SK-N-SH treated with all-trans-retinoic acid at 6 μM for 48 hours (cell line): Measurements from ENCODE around the gene SHC1.

Experiments used
- ATAC-seq: fragments of 200-7000 bp; cut with Tn5 transposase; 3 replicates; pipeline ENCODE4 v1.9.1; 2020; ENCODE audit warnings: mild to moderate bottlenecking, moderate library complexity
- ARNTL ChIP-seq: fragments of 450-650 bp; formaldehyde crosslinking; IDR thresholded peaks from 2 replicates; pipeline ENCODE4 v1.5.0; 2020; ENCODE audit warnings: low read depth, mild to moderate bottlenecking, moderate library complexity, borderline replicate concordance
- CREB5 ChIP-seq: fragments of 250-450 bp; sonication (Bioruptor Pico); IDR thresholded peaks from 2 replicates; pipeline ENCODE4 v1.5.1; 2020; ENCODE audit warnings: low read depth, mild to moderate bottlenecking, moderate library complexity
- CSDC2 ChIP-seq: fragments of 250-450 bp; sonication (Bioruptor Pico); IDR thresholded peaks from 2 replicates; pipeline ENCODE4 v1.5.0; 2020; ENCODE audit warnings: mild to moderate bottlenecking, moderate library complexity
- CSRNP3 ChIP-seq: fragments of 250-450 bp; sonication (Bioruptor Pico); IDR thresholded peaks from 2 replicates; pipeline ENCODE4 v1.5.1; 2021; ENCODE audit warnings: mild to moderate bottlenecking, moderate library complexity
- ESRRG ChIP-seq: fragments of 250-450 bp; sonication (Bioruptor Pico); IDR thresholded peaks from 2 replicates; pipeline ENCODE4 v1.6.1; 2021; ENCODE audit warnings: mild to moderate bottlenecking
- GLIS3 ChIP-seq: fragments of 250-450 bp; sonication (Bioruptor Pico); IDR thresholded peaks from 2 replicates; pipeline ENCODE4 v1.5.0; 2020; ENCODE audit warnings: mild to moderate bottlenecking, moderate library complexity
- ISL1 ChIP-seq: fragments of 250-450 bp; sonication (Bioruptor Pico); IDR thresholded peaks from 2 replicates; pipeline ENCODE4 v2.1.2; 2022; ENCODE audit warnings: mild to moderate bottlenecking, moderate library complexity
- OSR1 ChIP-seq: fragments of 250-450 bp; sonication (Bioruptor Pico); IDR thresholded peaks from 2 replicates; pipeline ENCODE4 v1.8.0; 2022; ENCODE audit warnings: moderate library complexity, mild to moderate bottlenecking, inconsistent platforms
- PATZ1 ChIP-seq: fragments of 250-450 bp; sonication (Bioruptor Pico); IDR thresholded peaks from 2 replicates; pipeline ENCODE4 v1.8.0; 2020; ENCODE audit warnings: mild to moderate bottlenecking, moderate library complexity, borderline replicate concordance
- POU6F1 ChIP-seq: fragments of 250-450 bp; sonication (Bioruptor Pico); IDR thresholded peaks from 2 replicates; pipeline ENCODE4 v1.8.0; 2021; ENCODE audit warnings: low read depth, mild to moderate bottlenecking, moderate library complexity, borderline replicate concordance
- PPARA ChIP-seq: fragments of 250-450 bp; sonication (Bioruptor Pico); IDR thresholded peaks from 2 replicates; pipeline ENCODE4 v1.5.0; 2020; ENCODE audit warnings: mild to moderate bottlenecking, borderline replicate concordance
- RARB ChIP-seq: fragments of 250-450 bp; sonication (Bioruptor Pico); IDR thresholded peaks from 2 replicates; pipeline ENCODE4 v1.8.0; 2021; ENCODE audit warnings: mild to moderate bottlenecking, moderate library complexity
- TCF4 ChIP-seq: fragments of 250-450 bp; sonication (Bioruptor Pico); IDR thresholded peaks from 2 replicates; pipeline ENCODE4 v1.8.0; 2021; ENCODE audit warnings: mild to moderate bottlenecking, moderate library complexity, borderline replicate concordance
- TOX ChIP-seq: fragments of 250-450 bp; sonication (Bioruptor Pico); IDR thresholded peaks from 2 replicates; pipeline ENCODE4 v1.8.0; 2021; ENCODE audit warnings: mild to moderate bottlenecking, moderate library complexity, borderline replicate concordance
- TSHZ2 ChIP-seq: fragments of 250-450 bp; sonication (Bioruptor Pico); IDR thresholded peaks from 2 replicates; pipeline ENCODE4 v1.5.0; 2020; ENCODE audit warnings: mild to moderate bottlenecking, moderate library complexity
- ZFP3 ChIP-seq: fragments of 250-450 bp; sonication (Bioruptor Pico); IDR thresholded peaks from 2 replicates; pipeline ENCODE4 v1.5.0; 2020; ENCODE audit warnings: mild to moderate bottlenecking, moderate library complexity
- ZFP30 ChIP-seq: fragments of 450-650 bp; formaldehyde crosslinking; IDR thresholded peaks from 2 replicates; pipeline ENCODE4 v1.5.0; 2022; ENCODE audit warnings: mild to moderate bottlenecking, moderate library complexity
- ZNF565 ChIP-seq: fragments of 450-650 bp; formaldehyde crosslinking; conservative IDR thresholded peaks from 2 replicates; pipeline ENCODE4 v1.5.0; 2020; ENCODE audit warnings: low read depth, mild to moderate bottlenecking, moderate library complexity
- ZNF70 ChIP-seq: fragments of 450-650 bp; formaldehyde crosslinking; IDR thresholded peaks from 2 replicates; pipeline ENCODE4 v1.5.0; 2020; ENCODE audit warnings: mild to moderate bottlenecking, moderate library complexity
- ZNF8 ChIP-seq: fragments of 450-650 bp; formaldehyde crosslinking; IDR thresholded peaks from 2 replicates; pipeline ENCODE4 v1.5.0; 2020; ENCODE audit warnings: mild to moderate bottlenecking, moderate library complexity

The SHC1 gene

GRCh38 chr1:155017946-155018316 is 47.4 kb upstream of the SHC1 start:
- TF ChIP-seq ISL1 (CRISPR knock-in tag) (no peak), TCF4 (CRISPR knock-in tag) (no peak), RARB (CRISPR knock-in tag) (no peak), CSRNP3 (CRISPR knock-in tag) (no peak)
- ATAC-seq, result no peak

- TF ChIP-seq OSR1 (CRISPR knock-in tag), result no peak
- TF ChIP-seq PATZ1 (CRISPR knock-in tag), result peak; percentile 44; the same call in 1 of the 2 replicates
- peak; percentile 97 for ATAC-seq
Measured at GRCh38 chr1:155017041-155017945, 46.7 kb upstream of the SHC1 start.

- TF ChIP-seq CSDC2 (CRISPR knock-in tag) (no peak), CREB5 (CRISPR knock-in tag) (no peak), ZNF70 (CRISPR knock-in tag) (no peak), OSR1 (CRISPR knock-in tag) (no peak), GLIS3 (no peak), ISL1 (CRISPR knock-in tag) (no peak), ZNF565 (no peak), PATZ1 (CRISPR knock-in tag) (no peak), ZFP3 (CRISPR knock-in tag) (no peak), ESRRG (CRISPR knock-in tag) (no peak), TSHZ2 (no peak), ZFP30 (no peak), PPARA (CRISPR knock-in tag) (no peak), TCF4 (CRISPR knock-in tag) (no peak), ZNF8 (CRISPR knock-in tag) (no peak), TOX (CRISPR knock-in tag) (no peak), ARNTL (CRISPR knock-in tag) (no peak), POU6F1 (CRISPR knock-in tag) (no peak)
- ATAC-seq, result no peak
Measured at GRCh38 chr1:155016231-155016831, 45.8 kb upstream of the SHC1 start.
